Fibroblast of lung (primary cell): ENCODE measurements around the gene MPPE1. TPM values are rescaled to one million over a fixed set of nuclear protein-coding genes. Genes with fewer than 3 reads are reported as not detected.

Experiments used
- DNase-seq, 2 donors: peaks; one replicate each; pipeline versions ENCODE4 v3.0.0 to v3.0.0-alpha.2; 2010; ENCODE audit warnings: low read depth in 2 of 2
- H2AFZ ChIP-seq: 2 replicates; pipeline ENCODE4 v1.5.1; 2012; ENCODE audit warnings: low read length, control low read depth, inconsistent platforms
- H3K27ac ChIP-seq: 2 replicates; pipeline ENCODE4 v1.5.1; 2011; ENCODE audit warnings: low read length, control low read depth; ENCODE audit not compliant: insufficient read depth
- H3K27me3 ChIP-seq: 2 replicates; pipeline ENCODE4 v1.5.1; 2011; ENCODE audit warnings: mild to moderate bottlenecking, low read length; ENCODE audit not compliant: control insufficient read depth, insufficient read depth
- H3K36me3 ChIP-seq: 2 replicates; pipeline ENCODE4 v1.5.1; 2011; ENCODE audit warnings: low read length; ENCODE audit not compliant: control insufficient read depth, insufficient read depth
- H3K4me1 ChIP-seq: 2 replicates; pipeline ENCODE4 v1.5.1; 2011; ENCODE audit warnings: low read length; ENCODE audit not compliant: control insufficient read depth, insufficient read depth; ENCODE audit errors: extremely low read depth
- H3K4me2 ChIP-seq: 2 replicates; pipeline ENCODE4 v1.5.1; 2011; ENCODE audit warnings: low read length, control low read depth; ENCODE audit not compliant: insufficient read depth; ENCODE audit errors: extremely low read depth
- H3K4me3 ChIP-seq, 4 experiments: fragments of 200-600 bp in 1 of 4; sonication (generic) in 1 of 4; replicated peaks in 1 of 4; 2 replicates each; pipeline ENCODE4 v1.5.1; 2011 to 2016; ENCODE audit warnings: low read length in 4 of 4, low read depth in 3 of 4, mild to moderate bottlenecking in 3 of 4, control low read depth in 2 of 4, inconsistent platforms in 1 of 4, mixed read lengths in 1 of 4; ENCODE audit not compliant: insufficient read depth in 1 of 4; ENCODE audit errors: control extremely low read depth in 1 of 4
- H3K79me2 ChIP-seq: 2 replicates; pipeline ENCODE4 v1.5.1; 2012; ENCODE audit warnings: mild to moderate bottlenecking, low read length, inconsistent platforms; ENCODE audit not compliant: control insufficient read depth, insufficient read depth
- H3K9ac ChIP-seq: 2 replicates; pipeline ENCODE4 v1.5.1; 2011; ENCODE audit warnings: mild to moderate bottlenecking, low read length, control low read depth; ENCODE audit not compliant: insufficient read depth
- H3K9me3 ChIP-seq: 2 replicates; pipeline ENCODE4 v1.5.1; 2012; ENCODE audit warnings: low read depth, low read length; ENCODE audit not compliant: control insufficient read depth, insufficient read depth
- H4K20me1 ChIP-seq: 2 replicates; pipeline ENCODE4 v1.5.1; 2011; ENCODE audit warnings: low read length; ENCODE audit not compliant: control insufficient read depth, insufficient read depth; ENCODE audit errors: extremely low read depth
- CTCF ChIP-seq, 2 donors: IDR thresholded peaks in 1 of 2; conservative IDR thresholded peaks in 1 of 2; 1 replicate in 1 of 2; 2 replicates in 1 of 2; pipeline ENCODE4 v1.5.1; 2011 to 2012; ENCODE audit warnings: low read length in 2 of 2, control low read depth in 1 of 2, inconsistent platforms in 1 of 2, low read depth in 1 of 2, mild to moderate bottlenecking in 1 of 2
- EZH2 ChIP-seq: IDR thresholded peaks from 2 replicates; pipeline ENCODE4 v1.5.1; 2012; ENCODE audit warnings: low read length, control low read depth, mild to moderate bottlenecking; ENCODE audit errors: missing control alignments
- polyA plus RNA-seq, 2 donors: library from polyadenylated mRNA; depleted of rRNA in 1 of 2; stranded (reverse) in 1 of 2; unstranded in 1 of 2; fragments of >200 nt; gene quantifications; 2 replicates each; pipeline ENCODE4 v1.2.1, GENCODE V29; 2011 to 2012; ENCODE audit warnings: missing spikeins in 1 of 2
- total RNA-seq: library from RNA; depleted of rRNA; stranded (reverse); fragments of >200 nt; gene quantifications from 2 replicates; pipeline ENCODE4 v1.2.1, GENCODE V29; 2014

Gene MPPE1
- total and polyA plus RNA-seq, 2 donors (not counting 1 experiment from before 2014, with no cell fraction given), result 23.3 to 29.7 TPM

- no peak overlapping the region for H3K4me2 ChIP-seq
- no peak for TF ChIP-seq EZH2
- no peak for TF ChIP-seq CTCF (conservative IDR thresholded peaks at IDR 0.05 in 1 of 2, IDR thresholded peaks at IDR 0.05 in 1 of 2; ENCODE audit: low read depth in 1 of 2, low read length in 2 of 2)
- no peaks in the 10 kb centered on the region for H3K27me3 ChIP-seq
- no peak for DNase-seq
- H3K4me3 ChIP-seq, result no peak overlapping the region
- no peaks in the 10 kb centered on the region for H3K4me1 ChIP-seq
- H3K9me3 ChIP-seq, result no peaks in the 10 kb centered on the region
- H2AFZ ChIP-seq, result no peak overlapping the region
- H3K9ac ChIP-seq, result no peak overlapping the region
- H3K79me2 ChIP-seq, result no peaks in the 10 kb centered on the region
- no peaks in the 10 kb centered on the region for H3K36me3 ChIP-seq
- H4K20me1 ChIP-seq, result no peaks in the 10 kb centered on the region
- H3K27ac ChIP-seq, result no peak overlapping the region
Observed at GRCh38 chr18:11840493-11840892, 67.6 kb downstream of the MPPE1 start.

GRCh38 chr18:11839556-11839955, 68.6 kb downstream of the MPPE1 start:
- no peaks in the 10 kb centered on the region for H3K36me3 ChIP-seq
- H3K9ac ChIP-seq, result no peak overlapping the region

GRCh38 chr18:11834772-11835171, 73.3 kb downstream of the MPPE1 start:
- H3K27me3 ChIP-seq, result no peaks in the 10 kb centered on the region
- no peaks in the 10 kb centered on the region for H3K36me3 ChIP-seq
- no peak for TF ChIP-seq EZH2
- no peak overlapping the region for H2AFZ ChIP-seq
- no peak overlapping the region for H3K9ac ChIP-seq
- no peaks in the 10 kb centered on the region for H3K4me1 ChIP-seq
- no peaks in the 10 kb centered on the region for H3K79me2 ChIP-seq
- no peak for DNase-seq
- H4K20me1 ChIP-seq, result no peaks in the 10 kb centered on the region
- no peaks in the 10 kb centered on the region for H3K9me3 ChIP-seq
- H3K27ac ChIP-seq, result no peak overlapping the region
- no peak overlapping the region for H3K4me3 ChIP-seq
- no peak overlapping the region for H3K4me2 ChIP-seq

More at GRCh38 chr18:11839556-11839955, 68.6 kb downstream of the MPPE1 start:
- no peaks in the 10 kb centered on the region for H3K79me2 ChIP-seq
- no peaks in the 10 kb centered on the region for H4K20me1 ChIP-seq
- H2AFZ ChIP-seq, result no peak overlapping the region
- DNase-seq, result no peak
- no peaks in the 10 kb centered on the region for H3K9me3 ChIP-seq
- no peaks in the 10 kb centered on the region for H3K4me1 ChIP-seq
- no peak overlapping the region for H3K4me3 ChIP-seq
- H3K27me3 ChIP-seq, result no peaks in the 10 kb centered on the region
- no peak overlapping the region for H3K27ac ChIP-seq
- TF ChIP-seq CTCF (conservative IDR thresholded peaks at IDR 0.05 in 1 of 2, IDR thresholded peaks at IDR 0.05 in 1 of 2; ENCODE audit: low read depth in 1 of 2, low read length in 2 of 2) (no peak), EZH2 (no peak)
- H3K4me2 ChIP-seq, result no peak overlapping the region

Other genes starting within 250 kb of the MPPE1 start
- 0.50 and 0.77 TPM in 2 replicates for gene GNAL, start 219.1 kb downstream of the MPPE1 start, total RNA-seq
- 0.05 and 0.16 TPM in 2 replicates for gene GNAL, start 219.1 kb downstream of the MPPE1 start, polyA plus RNA-seq
- 45.7 and 49.7 TPM in 2 replicates for gene CHMP1B, start 56.9 kb downstream of the MPPE1 start, total RNA-seq
- 26.3 and 26.5 TPM in 2 replicates for gene CHMP1B, start 56.9 kb downstream of the MPPE1 start, polyA plus RNA-seq
- 19.5 and 23.0 TPM in 2 replicates for gene IMPA2, start 73.2 kb upstream of the MPPE1 start, total RNA-seq
- 3.8 and 4.4 TPM in 2 replicates for gene IMPA2, start 73.2 kb upstream of the MPPE1 start, polyA plus RNA-seq
- gene ANKRD62, start 185.5 kb upstream of the MPPE1 start, total RNA-seq, result not detected in 2 replicates
- not detected in 2 replicates for gene ANKRD62, start 185.5 kb upstream of the MPPE1 start, polyA plus RNA-seq